Esophagus squamous epithelium (tissue), 5 donors: Measurements from ENCODE around the gene CTNNA3. TPM values are rescaled to one million over a fixed set of nuclear protein-coding genes. Genes with fewer than 3 reads are reported as not detected.
"Not testable (repeated sequence)": the region's sequence is repeated elsewhere in the genome, so short reads cannot be mapped to it uniquely, and the experiment has no call there.

ENCODE experiments used
- DNase-seq: peaks from one replicate; lab custom pipeline; 2025; lab: John Stamatoyannopoulos, UW
- H3K27ac ChIP-seq, 4 donors: fragments of 200-600 bp; sonication (generic); one replicate each; pipeline ENCODE4 v1.5.1; 2016 to 2019; ENCODE audit warnings: mild to moderate bottlenecking in 1 of 4
- H3K27me3 ChIP-seq, 4 donors: fragments of 200-600 bp; sonication (generic); 1 replicate in 3 of 4; 2 replicates in 1 of 4; pipeline versions ENCODE4 v1.5.1 to v1.6.0; 2017 to 2021; ENCODE audit warnings: antibody characterized with exemption in 1 of 4
- H3K36me3 ChIP-seq, 3 donors: fragments of 200-600 bp; sonication (generic); one replicate each; pipeline ENCODE4 v1.5.1; 2016 to 2019
- H3K4me1 ChIP-seq, 3 donors: fragments of 200-600 bp; sonication (generic); one replicate each; pipeline ENCODE4 v1.5.1; 2017 to 2019
- H3K4me3 ChIP-seq, 4 donors: fragments of 200-600 bp; sonication (generic); 1 replicate in 3 of 4; 2 replicates in 1 of 4; pipeline ENCODE4 v1.5.1; 2016 to 2019; ENCODE audit warnings: mild to moderate bottlenecking in 2 of 4, moderate library complexity in 1 of 4
- H3K9me3 ChIP-seq, 3 donors: fragments of 200-600 bp; sonication (generic); one replicate each; pipeline ENCODE4 v1.5.1; 2016 to 2019
- CTCF ChIP-seq, 6 experiments: fragments of 450-650 bp in 4 of 6; fragments of 200-600 bp in 2 of 6; sonication (generic) in 2 of 6; IDR thresholded peaks; one replicate each; pipeline ENCODE4 v1.5.1; 2016 to 2019; ENCODE audit warnings: antibody characterized with exemption in 6 of 6, mild to moderate bottlenecking in 4 of 6, moderate library complexity in 4 of 6
- POLR2A ChIP-seq, 4 donors: fragments of 450-650 bp; IDR thresholded peaks; one replicate each; pipeline ENCODE4 v1.6.1; 2017; ENCODE audit warnings: antibody characterized with exemption in 4 of 4, mild to moderate bottlenecking in 4 of 4, moderate library complexity in 3 of 4
- WGBS, 2 donors: methylation state at CpG; one replicate each; pipeline ENCODE4 v1.1.5; 2018; 5-methylcytosine and 5-hydroxymethylcytosine counted together
- intact Hi-C: fragments of 100-400 bp; cut with DNase I; formaldehyde crosslinking; loops from one replicate; pipeline ENCODE4 v1.15.0; 2022
- total RNA-seq, 4 donors: library from RNA; depleted of rRNA; stranded (reverse); fragments of >200 nt; gene quantifications; one replicate each; pipeline ENCODE4 v1.1.0, GENCODE V29; 2016
- donor health status: DM: yes; HTN: yes; CAD: no.

Gene CTNNA3
- total RNA-seq, 4 donors from 2014 or later: 0.29 to 1.9 (median 0.61) TPM; not detected in 1

DNA sequence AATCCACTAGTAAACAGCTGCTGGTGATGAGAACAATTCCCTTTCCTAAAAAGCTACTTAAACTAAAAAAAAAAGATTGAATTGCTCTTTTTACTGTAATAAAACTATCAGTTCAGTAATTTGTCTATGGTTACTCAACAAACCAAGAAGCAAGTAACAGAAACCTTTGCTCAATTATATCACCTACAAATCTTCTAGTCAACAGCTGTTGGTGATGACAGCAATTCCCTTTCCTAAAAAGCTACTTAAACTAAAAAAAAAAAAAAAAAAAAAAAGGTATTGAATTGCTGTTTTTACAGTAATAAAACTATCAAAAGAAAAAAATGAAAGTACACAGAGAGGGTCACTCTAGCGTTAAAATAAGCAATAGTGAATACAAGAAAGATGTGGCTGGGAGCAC, 158.1 kb downstream of the CTNNA3 start:
- TF ChIP-seq CTCF (IDR thresholded peaks at IDR 0.05): no peak
- no peak for TF ChIP-seq POLR2A (IDR thresholded peaks at IDR 0.05)
- H3K4me1 ChIP-seq: no peaks in the 10 kb centered on the region
- H3K4me3 ChIP-seq: no peak overlapping the region
- no peaks in the 10 kb centered on the region for H3K36me3 ChIP-seq
- no peak overlapping the region for H3K27ac ChIP-seq
- WGBS, 2 donors: 25 to 55% methylated on average over 1 of the region's 1 CpG
- no peak for DNase-seq
- H3K9me3 ChIP-seq: no peaks in the 10 kb centered on the region
- intact Hi-C loops: no loop called here
- no peaks in the 10 kb centered on the region for H3K27me3 ChIP-seq

- Histone ChIP-seq H3K27me3 (no peaks in the 10 kb centered on the region), H3K9me3 (no peaks in the 10 kb centered on the region), H3K4me3 (no peak overlapping the region), H3K27ac (no peak overlapping the region), H3K4me1 (no peaks in the 10 kb centered on the region), H3K36me3 (no peaks in the 10 kb centered on the region)
- 30 to 45% methylated on average over 1 of the region's 1 CpG for WGBS, 2 donors
- TF ChIP-seq POLR2A (IDR thresholded peaks at IDR 0.05) (no peak), CTCF (IDR thresholded peaks at IDR 0.05) (no peak)
- DNase-seq: no peak
- intact Hi-C loops: no loop called here
Measured at GRCh38 chr10:67533376-67533775, 162.6 kb downstream of the CTNNA3 start.

GRCh38 chr10:67530990-67531389, 165.0 kb downstream of the CTNNA3 start:
- H3K27ac ChIP-seq, H3K4me3 ChIP-seq, H3K4me1 ChIP-seq, H3K36me3 ChIP-seq, H3K27me3 ChIP-seq, DNase-seq, intact Hi-C loops, H3K9me3 ChIP-seq: not testable (repeated sequence)
- WGBS, 2 donors: 80 to 82% methylated on average over 3 of the region's 3 CpGs

- no peak overlapping the region for H3K4me3 ChIP-seq
- intact Hi-C loops: no loop called here
- no peak overlapping the region for H3K27ac ChIP-seq
- no peak for DNase-seq
- no peaks in the 10 kb centered on the region for H3K36me3 ChIP-seq
- H3K9me3 ChIP-seq: no peaks in the 10 kb centered on the region
- TF ChIP-seq POLR2A (IDR thresholded peaks at IDR 0.05) (no peak), CTCF (IDR thresholded peaks at IDR 0.05) (no peak)
- H3K27me3 ChIP-seq: no peaks in the 10 kb centered on the region
- no peaks in the 10 kb centered on the region for H3K4me1 ChIP-seq
Measured at GRCh38 chr10:67527351-67527750, 168.6 kb downstream of the CTNNA3 start.

GRCh38 chr10:67521546-67521945, 174.4 kb downstream of the CTNNA3 start:
- Histone ChIP-seq H3K4me3 (peak overlapping the region in 1 of 4 donors; percentile 28), H3K9me3 (no peaks in the 10 kb centered on the region), H3K27me3 (no peaks in the 10 kb centered on the region), H3K36me3 (no peaks in the 10 kb centered on the region), H3K4me1 (no peaks in the 10 kb centered on the region), H3K27ac (no peak overlapping the region)
- WGBS, 2 donors: 28 to 47% methylated on average over 2 of the region's 2 CpGs
- TF ChIP-seq POLR2A (IDR thresholded peaks at IDR 0.05) (no peak), CTCF (IDR thresholded peaks at IDR 0.05) (no peak)
- no peak for DNase-seq
- intact Hi-C loops: no loop called here

GRCh38 chr10:67520924-67521520, 175.0 kb downstream of the CTNNA3 start:
- WGBS, 2 donors: 3 to 15% methylated on average over 5 of the region's 5 CpGs
- H3K27ac ChIP-seq: no peak overlapping the region

More at GRCh38 chr10:67520924-67521520, 175.0 kb downstream of the CTNNA3 start:
- Histone ChIP-seq H3K4me1 (no peaks in the 10 kb centered on the region), H3K4me3 (no peak overlapping the region), H3K9me3 (no peaks in the 10 kb centered on the region), H3K36me3 (no peaks in the 10 kb centered on the region), H3K27me3 (no peaks in the 10 kb centered on the region)
- intact Hi-C loops: no loop called here
- TF ChIP-seq CTCF (IDR thresholded peaks at IDR 0.05): peak; percentile 38 to 66 (median 54)
- no peak for TF ChIP-seq POLR2A (IDR thresholded peaks at IDR 0.05)
- DNase-seq: no peak
